A673 (cell line): ENCODE data around the gene INPP5A.

Experiments used
- CTCF ChIP-seq: fragments of 300-800, 200-600 bp; sonication (generic); conservative IDR thresholded peaks from 2 replicates; pipeline ENCODE4 v1.5.1; 2017; ENCODE audit warnings: low read depth, mild to moderate bottlenecking, antibody characterized with exemption, low read length, moderate library complexity, mixed read lengths
- EZH2 ChIP-seq: fragments of 200-600 bp; sonication (generic); IDR thresholded peaks from 2 replicates; pipeline ENCODE4 v1.6.1; 2017; ENCODE audit warnings: borderline replicate concordance, low read depth, mild to moderate bottlenecking, mixed read lengths, antibody characterized with exemption, low read length; ENCODE audit not compliant: poor library complexity, severe bottlenecking

- no peak for TF ChIP-seq CTCF
- TF ChIP-seq EZH2: no peak
Observed at GRCh38 chr10:132793213-132793612, 255.6 kb downstream of the INPP5A start.
